ENCODE measurements around the gene TRIO.
A peak's percentile ranks its signal among the peaks of the same experiment; 100 is the strongest.

TRIO gene

GRCh38 chr5:14231156-14231555 lies 88.0 kb downstream of the TRIO start:
- no peak for DNase-seq (ENCODE audit: low read depth in 2 of 2)
- no peak for TF ChIP-seq CTCF (IDR thresholded peaks at IDR 0.05; ENCODE audit: low read depth, low read length)

GRCh38 chr5:14231890-14232289 lies 88.7 kb downstream of the TRIO start:
- DNase-seq (ENCODE audit: low read depth in 2 of 2), result no peak
- TF ChIP-seq CTCF (IDR thresholded peaks at IDR 0.05; ENCODE audit: low read depth, low read length), result no peak
- no peak overlapping the region for H3K4me3 ChIP-seq (replicated peaks in 1 of 2; ENCODE audit: low read depth in 2 of 2, low read length in 2 of 2)

More at GRCh38 chr5:14231156-14231555, 88.0 kb downstream of the TRIO start:
- H3K4me3 ChIP-seq (replicated peaks in 1 of 2; ENCODE audit: low read depth in 2 of 2, low read length in 2 of 2), result no peak overlapping the region

GRCh38 chr5:14234204-14234603 lies 91.1 kb downstream of the TRIO start:
- no peak overlapping the region for H3K4me3 ChIP-seq (replicated peaks in 1 of 2; ENCODE audit: low read depth in 2 of 2, low read length in 2 of 2)
- DNase-seq (ENCODE audit: low read depth in 2 of 2), result peak; percentile 22 to 59
- TF ChIP-seq CTCF (IDR thresholded peaks at IDR 0.05; ENCODE audit: low read depth, low read length), result no peak

GRCh38 chr5:14235872-14236271 lies 92.7 kb downstream of the TRIO start:
- no peak overlapping the region for H3K4me3 ChIP-seq (replicated peaks in 1 of 2; ENCODE audit: low read depth in 2 of 2, low read length in 2 of 2)
- no peak for TF ChIP-seq CTCF (IDR thresholded peaks at IDR 0.05; ENCODE audit: low read depth, low read length)
- DNase-seq (ENCODE audit: low read depth in 2 of 2), result no peak

- no peak for TF ChIP-seq CTCF (IDR thresholded peaks at IDR 0.05; ENCODE audit: low read depth, low read length)
- no peak overlapping the region for H3K4me3 ChIP-seq (replicated peaks in 1 of 2; ENCODE audit: low read depth in 2 of 2, low read length in 2 of 2)
- DNase-seq (ENCODE audit: low read depth in 2 of 2), result no peak
Measured at GRCh38 chr5:14236757-14237156, 93.6 kb downstream of the TRIO start.

GRCh38 chr5:14237317-14238086 lies 94.4 kb downstream of the TRIO start:
- no peak overlapping the region for H3K4me3 ChIP-seq (replicated peaks in 1 of 2; ENCODE audit: low read depth in 2 of 2, low read length in 2 of 2)
- TF ChIP-seq CTCF (IDR thresholded peaks at IDR 0.05; ENCODE audit: low read depth, low read length), result no peak
- DNase-seq (ENCODE audit: low read depth in 2 of 2), result no peak

GRCh38 chr5:14238272-14238671 lies 95.1 kb downstream of the TRIO start:
- TF ChIP-seq CTCF (IDR thresholded peaks at IDR 0.05; ENCODE audit: low read depth, low read length), result no peak
- no peak for DNase-seq (ENCODE audit: low read depth in 2 of 2)
- H3K4me3 ChIP-seq (replicated peaks in 1 of 2; ENCODE audit: low read depth in 2 of 2, low read length in 2 of 2), result no peak overlapping the region

Measured in cardiac fibroblast (primary cell).